ENCODE data around the gene THSD7A. TPM values are rescaled to one million over a fixed set of nuclear protein-coding genes. Genes with fewer than 3 reads are reported as not detected.

The THSD7A gene
- total RNA-seq, 1 donor from 2014 or later, result 15.0 TPM

DNA sequence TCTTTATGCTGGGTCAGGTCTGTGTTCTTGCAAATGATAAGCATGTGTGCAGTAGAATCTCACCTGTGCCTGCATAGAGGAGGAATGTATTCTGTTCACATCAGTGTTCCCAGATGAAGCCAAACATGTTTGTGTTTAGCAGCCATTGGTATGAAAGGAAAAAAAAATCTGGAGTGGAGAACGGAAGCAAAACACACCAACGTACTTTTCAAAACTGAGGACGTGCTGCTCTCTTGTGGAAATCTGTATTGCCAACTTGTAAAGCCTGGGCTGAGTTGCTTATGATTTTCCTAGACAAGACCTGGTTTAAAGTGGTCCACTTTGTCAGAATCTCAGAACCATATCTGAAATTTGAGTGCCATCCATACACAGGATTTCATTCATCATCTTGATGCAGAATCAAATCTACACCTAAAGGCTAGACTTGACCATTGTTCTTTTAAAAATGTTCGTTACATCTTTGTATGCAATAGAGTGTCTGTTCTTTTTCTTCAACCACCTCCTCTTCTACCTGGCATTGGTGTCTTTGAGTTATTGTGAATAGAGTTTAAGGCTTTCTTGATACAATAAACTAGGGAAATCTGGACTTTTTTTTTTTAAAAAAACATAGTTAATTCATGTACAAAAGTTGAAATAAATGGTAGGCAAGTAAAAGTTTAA is 490.6 kb downstream of the THSD7A start:
- DNase-seq (ENCODE audit: low spot score), result no peak

DNA sequence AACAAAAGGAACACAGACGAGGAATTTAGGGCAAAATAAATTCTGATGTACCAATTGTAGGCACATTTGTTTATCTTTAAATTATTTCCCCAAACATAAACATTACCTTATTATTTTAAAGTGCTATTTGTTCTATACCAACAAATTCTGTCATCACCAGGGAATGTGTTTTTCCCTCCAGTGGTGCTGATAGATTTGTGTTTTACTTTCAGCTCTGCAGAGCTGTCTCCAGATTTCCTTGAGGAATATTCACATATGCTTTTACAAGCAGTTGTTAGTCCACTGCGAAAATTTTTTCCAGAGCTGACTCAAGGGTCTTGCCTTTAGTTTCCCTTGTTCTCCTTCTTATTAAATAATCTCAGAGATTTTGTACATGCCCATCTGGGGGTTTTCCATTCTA is 495.6 kb downstream of the THSD7A start:
- DNase-seq (ENCODE audit: low spot score), result no peak

- no peak for DNase-seq (ENCODE audit: low spot score)
These were observed 496.1 kb downstream of the THSD7A start for GRCh38 chr7:11335947-11336346.

DNA sequence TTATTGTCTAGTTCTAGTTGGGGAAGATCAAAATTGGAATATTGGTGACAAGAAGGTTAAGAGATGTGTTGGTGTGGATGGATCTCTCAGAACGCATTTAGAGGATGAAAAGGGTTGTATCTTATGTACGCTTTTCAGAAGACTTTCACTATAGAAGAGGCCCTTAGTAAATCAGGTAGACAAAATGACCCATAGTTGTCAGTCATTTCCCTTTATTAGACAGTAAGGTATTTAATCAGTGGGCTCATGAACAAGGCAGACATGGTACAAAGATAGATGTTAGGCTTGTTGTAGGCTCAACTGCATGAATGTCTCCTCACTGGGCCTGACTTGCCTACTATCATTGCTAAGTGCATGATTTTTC is 499.2 kb downstream of the THSD7A start:
- no peak for DNase-seq (ENCODE audit: low spot score)

- no peak for DNase-seq (ENCODE audit: low spot score)
These were observed 499.7 kb downstream of the THSD7A start for GRCh38 chr7:11332186-11332864.

DNA sequence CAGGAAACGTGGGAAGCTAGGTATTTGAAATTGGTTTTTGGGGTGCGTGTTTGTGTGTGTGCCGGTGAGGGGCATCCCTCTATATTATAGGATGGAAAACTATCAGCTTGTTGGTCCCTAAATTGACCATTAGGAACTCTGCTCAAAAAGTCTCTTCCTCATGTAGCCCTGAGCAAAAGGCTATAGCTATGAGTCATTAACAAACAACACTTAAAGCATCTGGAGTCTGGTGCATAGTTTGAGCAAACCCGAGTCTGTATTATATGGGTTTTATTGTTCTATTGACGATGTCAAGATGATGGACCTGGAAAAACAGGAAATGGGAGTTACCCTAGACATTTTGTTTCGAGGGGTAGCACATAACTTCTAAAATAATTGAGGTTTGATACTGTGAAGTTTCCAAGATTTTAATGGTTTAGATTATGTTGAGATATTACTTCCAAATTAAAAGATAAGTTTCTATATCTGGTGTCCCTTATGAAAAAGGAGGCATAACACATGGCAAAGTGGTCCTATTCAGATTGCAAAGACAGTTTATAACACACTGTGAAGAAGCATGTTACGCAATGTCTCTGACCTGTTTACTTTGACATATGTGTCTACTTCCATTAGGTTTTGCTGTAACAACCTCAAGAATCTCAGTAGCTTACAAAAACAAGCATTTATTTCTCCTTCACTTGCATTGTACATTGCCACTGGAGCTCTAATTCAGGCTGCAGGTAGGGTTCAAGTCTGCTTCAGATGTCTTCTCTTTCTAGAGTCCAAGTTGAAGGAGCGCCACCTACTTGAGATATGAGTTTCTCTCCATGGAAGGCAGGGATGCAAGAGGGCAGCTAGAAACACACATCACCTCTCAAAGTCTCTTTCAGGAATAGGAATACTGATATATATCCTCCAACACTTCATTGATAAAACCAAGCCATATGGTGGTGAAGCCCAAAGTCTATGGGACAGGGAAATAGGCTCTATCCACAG is 500.6 kb downstream of the THSD7A start:
- no peak for DNase-seq (ENCODE audit: low spot score)

DNA sequence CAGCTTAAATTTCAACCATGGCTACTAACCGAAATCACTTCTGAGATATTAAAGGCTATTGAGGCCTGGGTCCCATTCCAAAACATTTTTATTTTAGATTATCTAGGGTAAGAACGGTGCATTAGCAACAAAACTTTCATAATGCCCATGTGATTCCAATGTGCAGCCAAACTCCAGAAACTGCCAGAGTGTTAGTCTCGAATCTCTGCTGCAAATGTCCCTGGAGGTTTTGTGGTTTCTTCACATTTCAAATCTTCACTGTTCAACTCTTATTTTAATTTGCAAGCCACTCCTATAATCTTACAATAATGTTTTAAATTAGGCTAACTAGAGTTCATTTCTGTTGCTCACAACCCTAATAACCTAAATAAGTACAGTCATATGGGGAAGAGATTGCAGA is 501.3 kb downstream of the THSD7A start:
- DNase-seq (ENCODE audit: low spot score), result no peak

- DNase-seq (ENCODE audit: low spot score), result no peak
These were observed 501.8 kb downstream of the THSD7A start for GRCh38 chr7:11330208-11330607.

- DNase-seq (ENCODE audit: low spot score), result no peak
These were observed 502.4 kb downstream of the THSD7A start for GRCh38 chr7:11329626-11330025.

- no peak for DNase-seq (ENCODE audit: low spot score)
These were observed 503.7 kb downstream of the THSD7A start for GRCh38 chr7:11328309-11328708.

DNA sequence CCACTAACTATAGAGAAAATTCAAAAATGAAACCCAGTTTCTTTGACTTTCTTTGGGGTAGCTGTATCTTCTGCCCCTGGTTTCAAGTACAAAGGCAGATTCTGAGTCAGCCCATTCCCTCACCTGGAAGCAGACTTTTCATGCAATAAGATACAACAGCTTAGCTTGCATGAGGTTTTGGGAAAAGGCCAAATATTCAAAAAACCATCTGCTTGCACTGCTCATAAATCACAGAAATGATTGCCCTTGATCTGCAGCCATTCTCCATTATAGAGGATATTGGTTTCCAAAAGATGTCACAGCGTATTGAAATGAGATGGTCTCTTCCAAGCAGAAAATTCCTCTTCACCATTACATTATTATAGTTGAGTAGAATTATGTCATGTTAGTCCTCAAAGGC is 504.4 kb downstream of the THSD7A start:
- no peak for DNase-seq (ENCODE audit: low spot score)
